GM12891 (cell line): ENCODE measurements around the gene C6orf58.

ENCODE experiments used
- POLR2A ChIP-seq: IDR thresholded peaks from 2 replicates; pipeline ENCODE4 v1.6.1; 2011; ENCODE audit warnings: low read depth, low read length, control low read depth
- POLR2AphosphoS5 ChIP-seq: IDR thresholded peaks from 2 replicates; pipeline ENCODE4 v1.6.1; 2011; ENCODE audit warnings: low read depth, low read length, control low read depth
- SPI1 ChIP-seq: IDR thresholded peaks from 2 replicates; pipeline ENCODE4 v1.6.1; 2011; ENCODE audit warnings: low read depth, low read length, control low read depth

DNA sequence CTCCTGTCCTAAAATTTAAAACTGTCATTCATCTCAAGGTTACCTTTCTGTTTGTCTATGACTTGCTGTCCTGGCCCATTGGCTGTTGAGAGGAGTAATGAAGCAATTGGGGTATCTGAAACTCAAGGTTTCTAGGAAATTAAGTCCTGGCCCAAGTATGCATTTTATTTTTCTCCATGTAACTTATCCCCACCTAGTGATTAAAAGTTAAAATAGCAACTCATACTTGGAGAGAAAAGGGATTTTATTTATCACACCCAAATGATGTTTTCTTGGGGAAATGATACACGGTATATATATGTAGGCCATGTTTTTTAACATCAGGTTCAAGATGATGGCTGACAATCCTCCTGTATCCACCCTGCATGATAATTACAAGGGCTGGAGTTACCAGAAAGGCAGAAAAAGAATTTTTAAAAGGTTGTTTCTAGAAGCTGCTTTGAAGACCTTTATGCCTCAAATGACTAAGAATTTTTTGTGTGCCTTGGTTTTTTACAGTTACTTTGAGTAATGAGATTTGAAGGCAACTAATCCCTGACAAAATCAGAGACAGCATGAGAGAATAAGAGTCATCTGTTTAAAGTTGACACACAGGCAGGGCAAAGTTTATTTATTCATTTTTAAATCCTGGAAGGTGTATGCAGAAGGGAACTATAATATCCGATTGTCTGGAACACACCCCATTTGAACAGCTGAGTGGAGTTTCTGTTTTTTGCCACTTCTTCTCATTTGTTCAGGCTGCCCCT lies 28.9 kb upstream of the C6orf58 start:
- no peak for TF ChIP-seq SPI1
- no peak for TF ChIP-seq POLR2A
- TF ChIP-seq POLR2AphosphoS5: no peak
